RWPE1 (cell line): ENCODE data around the gene SZT2.
"Not testable (repeated sequence)": the region's sequence is repeated elsewhere in the genome, so short reads cannot be mapped to it uniquely, and the experiment has no call there.

ENCODE experiments used
- CTCF ChIA-PET: fragments of 350-600 bp; sonication (Branson Sonifier 250); formaldehyde crosslinking; extraction: SDS; loops from one replicate; lab custom pipeline; 2021; lab: Yijun Ruan, JAX
- POLR2A ChIA-PET: fragments of 400-600 bp; formaldehyde crosslinking; extraction: SDS; loops from one replicate; lab custom pipeline; 2020; ENCODE audit warnings: antibody characterized with exemption; ENCODE audit not compliant: low non-redundant PET; lab: Yijun Ruan, JAX
- DNase-seq: peaks from one replicate; pipeline ENCODE4 v3.0.0; 2012; ENCODE audit warnings: low spot score
- H3K27ac ChIP-seq: fragments of 450-650 bp; 2 replicates; pipeline ENCODE4 v1.5.1; 2017
- CTCF ChIP-seq: fragments of 450-650 bp; conservative IDR thresholded peaks from 2 replicates; pipeline ENCODE4 v1.5.1; 2017; ENCODE audit warnings: low read depth, mild to moderate bottlenecking

The SZT2 gene

GRCh38 chr1:43402089-43402865 lies 12.6 kb downstream of the SZT2 start:
- TF ChIP-seq CTCF: no peak
- POLR2A ChIA-PET: no interaction called here
- H3K27ac ChIP-seq: no peak overlapping the region
- no peak for DNase-seq
- CTCF ChIA-PET: interaction anchor here (0.6 kb wide), 2 partner anchors 42 to 341 kb away, joined by 3 to 6 read pairs; no protein-coding TSS in a partner anchor

GRCh38 chr1:43404353-43404752 lies 14.7 kb downstream of the SZT2 start:
- CTCF ChIA-PET: no interaction called here

GRCh38 chr1:43405219-43405875 lies 15.6 kb downstream of the SZT2 start:
- TF ChIP-seq CTCF: no peak
- ChIA-PET CTCF (interaction anchor here (0.6 kb wide), 1 partner anchor 36 kb away, joined by 3 read pairs; no protein-coding TSS in a partner anchor), POLR2A (no interaction called here)
- H3K27ac ChIP-seq: no peak overlapping the region
- no peak for DNase-seq

More at GRCh38 chr1:43404353-43404752, 14.7 kb downstream of the SZT2 start:
- H3K27ac ChIP-seq: no peak overlapping the region
- DNase-seq: no peak
- no peak for TF ChIP-seq CTCF
- POLR2A ChIA-PET: no interaction called here

- no peak for TF ChIP-seq CTCF
- ChIA-PET CTCF (interaction anchor here (0.6 kb wide), 1 partner anchor 36 kb away, joined by 3 read pairs; no protein-coding TSS in a partner anchor), POLR2A (no interaction called here)
- DNase-seq: no peak
- no peak overlapping the region for H3K27ac ChIP-seq
Measured at GRCh38 chr1:43405876-43406234, 16.2 kb downstream of the SZT2 start.

GRCh38 chr1:43410571-43410970 lies 20.9 kb downstream of the SZT2 start:
- POLR2A ChIA-PET: no interaction called here
- H3K27ac ChIP-seq: no peak overlapping the region
- DNase-seq: no peak
- CTCF ChIA-PET: no interaction called here
- TF ChIP-seq CTCF: no peak

- DNase-seq, H3K27ac ChIP-seq, POLR2A ChIA-PET: not testable (repeated sequence)
- CTCF ChIA-PET: interaction anchor here (0.7 kb wide), 2 partner anchors 14 to 183 kb away, joined by 4 to 7 read pairs; no protein-coding TSS in a partner anchor
Measured at GRCh38 chr1:43413426-43413825, 23.7 kb downstream of the SZT2 start.
